HepG2 (cell line): ENCODE measurements around the gene DDIT4.
A peak's percentile ranks its signal among the peaks of the same experiment; 100 is the strongest.

Experiments used
- CHD2 ChIP-seq: IDR thresholded peaks from 2 replicates; pipeline ENCODE4 v1.6.1; 2011; ENCODE audit warnings: low read depth, low read length, improper control_type of control experiment
- MAFK ChIP-seq, 2 experiments: IDR thresholded peaks in 1 of 2; conservative IDR thresholded peaks in 1 of 2; 2 replicates each; pipeline ENCODE4 v1.6.1; 2011; ENCODE audit warnings: improper control_type of control experiment in 2 of 2, low read length in 2 of 2
- PRDM4 ChIP-seq: sonication (generic); formaldehyde crosslinking; IDR thresholded peaks from 2 replicates; pipeline ENCODE4 v1.9.0; 2021; ENCODE audit warnings: missing genetic modification reagents, borderline replicate concordance
- RNF219 ChIP-seq: sonication (generic); formaldehyde crosslinking; IDR thresholded peaks from 2 replicates; pipeline ENCODE4 v1.5.0; 2020; ENCODE audit warnings: mild to moderate bottlenecking, missing genetic modification reagents
- TF ChIP-seq, protein P1 (sequence below): IDR thresholded peaks from 2 replicates; pipeline ENCODE4 v1.6.1; 2018; ENCODE audit warnings: missing genetic modification reagents, mild to moderate bottlenecking, missing compliant biosample characterization
- TF ChIP-seq, protein P2 (sequence below): sonication (generic); formaldehyde crosslinking; IDR thresholded peaks from 2 replicates; pipeline ENCODE4 v1.4.0; 2020; ENCODE audit warnings: missing genetic modification reagents, borderline replicate concordance

GRCh38 chr10:72276421-72277339, 3.0 kb downstream of the DDIT4 start:
- TF ChIP-seq, protein P1, sequence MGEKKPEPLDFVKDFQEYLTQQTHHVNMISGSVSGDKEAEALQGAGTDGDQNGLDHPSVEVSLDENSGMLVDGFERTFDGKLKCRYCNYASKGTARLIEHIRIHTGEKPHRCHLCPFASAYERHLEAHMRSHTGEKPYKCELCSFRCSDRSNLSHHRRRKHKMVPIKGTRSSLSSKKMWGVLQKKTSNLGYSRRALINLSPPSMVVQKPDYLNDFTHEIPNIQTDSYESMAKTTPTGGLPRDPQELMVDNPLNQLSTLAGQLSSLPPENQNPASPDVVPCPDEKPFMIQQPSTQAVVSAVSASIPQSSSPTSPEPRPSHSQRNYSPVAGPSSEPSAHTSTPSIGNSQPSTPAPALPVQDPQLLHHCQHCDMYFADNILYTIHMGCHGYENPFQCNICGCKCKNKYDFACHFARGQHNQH (CRISPR knock-in tag) = peak; percentile 70
- TF ChIP-seq PRDM4 (CRISPR knock-in tag) = peak; percentile 74; the same call in 1 of the 2 replicates
- TF ChIP-seq, protein P2, sequence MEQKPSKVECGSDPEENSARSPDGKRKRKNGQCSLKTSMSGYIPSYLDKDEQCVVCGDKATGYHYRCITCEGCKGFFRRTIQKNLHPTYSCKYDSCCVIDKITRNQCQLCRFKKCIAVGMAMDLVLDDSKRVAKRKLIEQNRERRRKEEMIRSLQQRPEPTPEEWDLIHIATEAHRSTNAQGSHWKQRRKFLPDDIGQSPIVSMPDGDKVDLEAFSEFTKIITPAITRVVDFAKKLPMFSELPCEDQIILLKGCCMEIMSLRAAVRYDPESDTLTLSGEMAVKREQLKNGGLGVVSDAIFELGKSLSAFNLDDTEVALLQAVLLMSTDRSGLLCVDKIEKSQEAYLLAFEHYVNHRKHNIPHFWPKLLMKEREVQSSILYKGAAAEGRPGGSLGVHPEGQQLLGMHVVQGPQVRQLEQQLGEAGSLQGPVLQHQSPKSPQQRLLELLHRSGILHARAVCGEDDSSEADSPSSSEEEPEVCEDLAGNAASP (CRISPR knock-in tag) = no peak; the same call in 1 of the 2 replicates
- no peak for TF ChIP-seq CHD2
- TF ChIP-seq RNF219 (CRISPR knock-in tag) = no peak
- no peak for TF ChIP-seq MAFK (conservative IDR thresholded peaks at IDR 0.05 in 1 of 2, IDR thresholded peaks at IDR 0.05 in 1 of 2; ENCODE audit: low read length in 2 of 2)
